NCI-H187 (cell line): ENCODE results near the gene DDX19B.
"Not testable (repeated sequence)": the region's sequence is repeated elsewhere in the genome, so short reads cannot be mapped to it uniquely, and the experiment has no call there.

Experiments
- DNase-seq, 2 experiments: peaks; one replicate each; lab custom pipeline; 2025; lab: John Stamatoyannopoulos, UW

The DDX19B gene

GRCh38 chr16:70349783-70350182 lies 50.8 kb downstream of the DDX19B start:
- no peak for DNase-seq

GRCh38 chr16:70359552-70359951 lies 60.6 kb downstream of the DDX19B start:
- DNase-seq = no peak

GRCh38 chr16:70364399-70364798 lies 65.4 kb downstream of the DDX19B start:
- no peak for DNase-seq

GRCh38 chr16:70370145-70370544 lies 71.2 kb downstream of the DDX19B start:
- not testable (repeated sequence) for DNase-seq

GRCh38 chr16:70370924-70371323 lies 71.9 kb downstream of the DDX19B start:
- DNase-seq = no peak

- DNase-seq = no peak
These were observed 74.1 kb downstream of the DDX19B start for GRCh38 chr16:70372921-70373728.

GRCh38 chr16:70374213-70374612 lies 75.2 kb downstream of the DDX19B start:
- no peak for DNase-seq

GRCh38 chr16:70375636-70376611 lies 76.9 kb downstream of the DDX19B start:
- DNase-seq = no peak

- DNase-seq = no peak
These were observed 78.8 kb downstream of the DDX19B start for GRCh38 chr16:70377782-70378181.

GRCh38 chr16:70378869-70379493 lies 80.0 kb downstream of the DDX19B start:
- no peak for DNase-seq

- no peak for DNase-seq
These were observed 81.4 kb downstream of the DDX19B start for GRCh38 chr16:70380248-70380918.

- DNase-seq = peak; percentile 75 to 87
These were observed 82.1 kb downstream of the DDX19B start for GRCh38 chr16:70380919-70381603.

- no peak for DNase-seq
These were observed 82.8 kb downstream of the DDX19B start for GRCh38 chr16:70381604-70382342.

- DNase-seq = no peak
These were observed 84.5 kb downstream of the DDX19B start for GRCh38 chr16:70383421-70383960.
